ENCODE measurements around the gene LENG8.

Gene LENG8

DNA sequence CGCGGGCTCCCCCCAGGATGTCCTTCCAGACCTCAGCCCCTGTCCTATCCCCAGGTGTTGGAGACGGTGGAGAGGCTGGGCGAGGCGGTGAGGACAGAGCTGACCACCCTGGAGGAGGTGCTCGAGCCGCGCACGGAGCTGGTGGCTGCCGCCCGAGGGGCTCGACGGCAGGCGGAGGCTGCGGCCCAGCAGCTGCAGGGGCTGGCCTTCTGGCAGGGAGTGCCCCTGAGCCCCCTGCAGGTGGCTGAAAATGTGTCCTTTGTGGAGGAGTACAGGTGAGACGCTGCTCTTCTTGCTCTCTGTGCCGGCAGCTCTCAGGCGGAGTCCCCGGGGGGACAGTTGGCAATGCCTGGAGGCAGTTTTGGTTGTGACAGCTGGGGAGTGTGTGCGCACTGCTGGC is 26.9 kb upstream of the LENG8 start:
- in situ Hi-C loops (cut with MboI; ENCODE audit: low sequenced_read_pairs), result no loop called here

DNA sequence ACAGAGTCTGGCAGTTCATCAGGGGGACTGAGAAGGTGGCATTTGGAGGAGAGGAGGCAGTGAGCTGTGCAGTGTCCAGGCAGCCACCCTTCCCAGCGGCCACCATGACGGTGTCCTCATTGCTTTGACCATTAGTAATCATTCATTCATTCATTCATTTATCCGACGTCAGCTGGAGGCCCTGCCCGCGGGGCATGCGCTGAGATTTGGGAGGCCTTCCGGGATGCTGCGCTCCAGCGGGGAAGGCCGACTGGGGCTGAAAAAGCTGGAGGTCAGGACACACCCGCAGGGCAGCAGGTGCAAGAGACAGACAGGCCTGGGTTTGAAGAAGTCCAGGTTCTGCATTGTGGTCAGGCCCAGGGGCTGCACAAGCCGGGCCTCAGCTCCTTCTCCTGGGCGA is 24.8 kb upstream of the LENG8 start:
- in situ Hi-C loops (cut with MboI; ENCODE audit: low sequenced_read_pairs), result no loop called here

DNA sequence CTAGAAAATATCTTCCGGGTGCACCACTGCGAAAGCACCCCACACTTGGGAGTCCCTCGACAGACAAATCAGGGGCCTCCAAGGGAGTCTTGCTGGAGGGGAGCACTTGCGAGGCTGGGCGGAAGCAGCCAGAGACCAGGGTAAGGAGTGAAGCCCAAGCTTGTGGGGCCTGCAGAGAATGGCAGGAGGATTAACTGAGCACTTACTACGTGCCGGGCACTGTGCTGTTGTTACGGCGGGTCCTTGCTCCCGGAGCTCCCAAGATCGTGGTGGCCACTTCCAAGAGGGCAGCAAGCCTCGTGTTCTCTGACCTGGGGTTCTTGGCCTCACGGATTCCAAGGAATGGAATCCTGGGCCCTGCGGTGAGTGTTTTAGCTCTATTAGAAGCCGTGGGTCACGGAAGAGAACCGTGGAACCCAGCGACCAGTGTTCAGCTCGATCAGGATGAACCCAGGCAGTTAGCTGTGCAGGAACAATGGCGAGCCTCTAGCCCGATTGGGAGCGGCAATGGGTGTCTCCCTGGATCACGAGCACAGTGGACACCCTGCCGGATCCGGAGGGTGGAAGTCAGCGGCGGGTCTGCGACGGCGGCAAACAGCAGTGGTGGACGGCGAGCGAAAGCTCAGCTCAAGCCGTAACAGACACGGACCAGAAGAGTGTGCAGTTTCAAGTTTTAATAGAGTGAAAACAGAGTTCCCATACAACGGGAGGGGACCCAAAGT is 24.2 kb upstream of the LENG8 start:
- in situ Hi-C loops (cut with MboI; ENCODE audit: low sequenced_read_pairs), result no loop called here

DNA sequence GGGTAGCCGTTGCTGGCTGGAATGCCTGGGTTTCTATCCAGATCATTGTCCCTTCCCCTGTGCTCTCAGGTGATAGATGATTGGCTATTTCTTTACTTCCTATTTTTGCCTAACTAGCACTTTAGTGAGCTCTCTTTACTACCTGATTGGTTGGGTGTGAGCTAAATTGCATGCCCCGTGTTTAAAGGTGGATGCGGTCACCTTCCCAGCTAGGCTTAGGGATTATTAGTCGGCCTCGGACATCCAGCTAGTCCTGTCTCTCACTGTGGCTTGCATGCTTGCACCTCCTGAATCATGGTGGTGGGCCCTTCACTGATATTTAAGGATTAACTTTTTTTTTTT is 23.6 kb upstream of the LENG8 start:
- in situ Hi-C loops (cut with MboI; ENCODE audit: low sequenced_read_pairs), result no loop called here

DNA sequence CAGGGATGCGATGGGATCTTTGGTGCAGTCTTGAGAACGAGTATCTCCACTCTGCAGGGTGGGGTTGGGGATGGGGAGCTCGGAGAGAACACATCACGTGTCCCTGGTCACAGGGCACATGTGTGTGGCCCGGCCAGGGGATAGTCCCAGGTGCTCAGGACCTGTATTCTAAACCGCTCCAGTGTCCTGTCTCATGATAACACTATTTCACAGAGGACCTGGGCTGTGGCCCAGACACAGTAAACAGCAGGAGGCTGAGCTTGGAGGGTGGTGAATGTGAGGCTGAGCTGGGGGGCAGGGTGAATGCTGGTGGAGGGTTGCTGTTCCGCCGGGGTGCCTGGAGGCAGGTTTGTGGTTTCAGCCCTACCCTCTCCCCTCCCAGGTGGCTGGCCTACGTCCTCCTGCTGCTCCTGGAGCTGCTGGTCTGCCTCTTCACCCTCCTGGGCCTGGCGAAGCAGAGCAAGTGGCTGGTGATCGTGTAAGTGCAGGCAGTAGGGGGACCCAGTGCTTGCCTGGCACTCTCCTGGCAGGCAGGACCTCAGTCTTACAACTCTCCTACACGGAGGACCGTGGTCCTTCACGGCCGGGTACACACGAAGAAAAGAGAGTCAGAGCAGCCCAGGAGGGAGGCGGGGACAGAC is 22.6 kb upstream of the LENG8 start:
- in situ Hi-C loops (cut with MboI; ENCODE audit: low sequenced_read_pairs), result no loop called here

DNA sequence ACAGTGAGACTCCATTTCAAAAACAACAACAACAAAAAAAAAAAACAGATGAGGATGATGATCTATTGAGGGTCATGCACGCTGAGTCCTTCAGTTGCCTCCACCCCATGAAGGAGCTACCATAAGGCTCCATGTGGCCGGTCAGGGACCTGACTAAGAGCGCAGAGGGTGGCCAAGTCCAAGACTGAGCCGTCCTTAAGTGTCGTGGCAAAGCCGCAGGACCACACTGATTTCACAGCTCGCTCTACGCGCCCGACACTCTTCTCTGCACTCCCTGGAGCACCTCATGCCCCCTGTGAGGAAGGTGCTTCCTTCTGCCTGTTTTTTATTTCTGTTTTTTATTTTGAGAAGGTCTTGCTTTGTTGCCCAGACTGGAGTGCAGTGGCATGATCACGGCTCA is 21.4 kb upstream of the LENG8 start:
- in situ Hi-C loops (cut with MboI; ENCODE audit: low sequenced_read_pairs), result no loop called here

DNA sequence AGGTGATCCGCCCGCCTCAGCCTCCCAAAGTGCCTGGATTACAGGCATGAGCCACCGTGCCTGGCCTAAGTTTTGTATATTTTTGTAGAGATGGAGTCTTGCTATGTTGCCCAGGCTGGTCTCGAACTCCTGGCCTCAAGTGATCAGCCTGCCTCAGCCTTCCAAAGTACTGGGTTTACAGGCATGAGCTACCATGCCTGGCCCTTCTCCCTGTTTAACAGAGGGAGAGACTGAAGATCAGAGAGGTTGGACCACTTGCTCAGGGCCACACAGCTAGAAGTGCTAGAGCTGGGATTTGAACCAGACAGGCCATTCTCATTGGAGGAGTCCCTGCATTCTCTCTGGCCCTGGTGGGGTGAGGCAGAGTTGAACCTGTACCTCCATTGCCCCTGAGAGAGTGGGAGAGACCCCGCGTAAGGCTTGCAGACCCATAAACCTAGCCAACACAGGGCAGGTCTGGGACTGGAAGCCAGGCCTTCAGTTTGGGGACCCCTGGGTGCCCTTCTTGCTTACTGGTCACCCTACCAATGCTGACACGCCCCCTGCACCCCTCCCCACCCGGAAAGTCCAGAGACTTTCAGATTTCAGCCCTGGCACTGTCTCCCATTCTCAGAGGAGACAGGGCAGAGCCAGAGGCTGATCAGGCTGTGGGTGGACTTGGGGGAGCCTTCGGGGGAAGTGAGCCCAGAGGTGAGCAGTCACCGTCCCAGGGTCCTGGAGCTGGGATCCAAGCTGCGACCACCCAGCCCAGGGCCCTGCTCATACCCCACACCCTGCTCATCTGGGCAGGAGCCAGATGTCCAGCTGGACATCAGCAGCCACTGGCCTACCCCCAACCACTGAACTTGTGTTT is 20.4 kb upstream of the LENG8 start:
- in situ Hi-C loops (cut with MboI; ENCODE audit: low sequenced_read_pairs), result no loop called here

DNA sequence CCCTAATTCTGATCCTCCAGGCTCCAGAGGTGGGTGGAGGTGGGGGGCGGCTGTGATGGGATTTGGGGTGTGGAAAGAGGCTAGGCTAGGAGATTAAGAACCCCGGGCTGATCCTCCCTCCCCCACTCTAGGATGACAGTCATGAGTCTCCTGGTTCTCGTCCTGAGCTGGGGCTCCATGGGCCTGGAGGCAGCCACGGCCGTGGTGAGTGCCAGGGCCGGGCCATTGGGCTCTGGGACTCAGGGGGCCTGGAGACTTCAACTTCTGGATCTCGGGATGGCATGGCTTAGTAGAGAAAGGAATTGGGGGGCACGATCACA is 19.9 kb upstream of the LENG8 start:
- in situ Hi-C loops (cut with MboI; ENCODE audit: low sequenced_read_pairs), result no loop called here

DNA sequence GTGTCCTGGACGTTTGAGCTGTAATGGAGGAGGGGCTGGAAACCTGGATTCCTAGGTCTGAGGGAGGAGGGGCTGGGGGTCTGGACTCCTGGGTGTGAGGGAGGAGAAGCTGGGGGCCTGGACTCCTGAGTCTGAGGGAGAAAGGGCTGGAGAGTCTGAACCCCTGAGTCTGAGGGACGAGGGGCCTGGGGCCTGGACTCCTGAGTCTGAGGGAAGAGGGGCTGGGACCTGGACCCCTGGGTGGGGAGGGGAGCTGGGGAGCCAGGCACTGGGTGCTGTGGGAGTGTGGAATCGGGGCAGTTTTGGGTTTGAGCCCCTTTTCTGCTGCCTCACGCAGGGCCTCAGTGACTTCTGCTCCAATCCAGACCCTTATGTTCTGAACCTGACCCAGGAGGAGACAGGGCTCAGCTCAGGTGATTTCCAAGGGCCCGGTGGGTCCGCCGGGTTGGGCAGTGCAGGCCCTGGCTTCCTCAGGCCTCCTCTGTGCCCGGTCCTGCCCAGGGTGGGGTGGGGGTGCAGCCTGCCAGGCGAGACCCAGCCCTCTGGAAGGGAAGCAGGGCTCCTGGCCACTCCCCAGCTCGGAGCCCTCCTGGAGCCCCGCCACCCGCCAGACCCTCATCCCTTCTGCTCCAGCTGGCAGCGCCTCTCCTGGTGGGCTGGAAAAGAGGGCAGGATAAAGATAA is 19.3 kb upstream of the LENG8 start:
- in situ Hi-C loops (cut with MboI; ENCODE audit: low sequenced_read_pairs), result no loop called here

DNA sequence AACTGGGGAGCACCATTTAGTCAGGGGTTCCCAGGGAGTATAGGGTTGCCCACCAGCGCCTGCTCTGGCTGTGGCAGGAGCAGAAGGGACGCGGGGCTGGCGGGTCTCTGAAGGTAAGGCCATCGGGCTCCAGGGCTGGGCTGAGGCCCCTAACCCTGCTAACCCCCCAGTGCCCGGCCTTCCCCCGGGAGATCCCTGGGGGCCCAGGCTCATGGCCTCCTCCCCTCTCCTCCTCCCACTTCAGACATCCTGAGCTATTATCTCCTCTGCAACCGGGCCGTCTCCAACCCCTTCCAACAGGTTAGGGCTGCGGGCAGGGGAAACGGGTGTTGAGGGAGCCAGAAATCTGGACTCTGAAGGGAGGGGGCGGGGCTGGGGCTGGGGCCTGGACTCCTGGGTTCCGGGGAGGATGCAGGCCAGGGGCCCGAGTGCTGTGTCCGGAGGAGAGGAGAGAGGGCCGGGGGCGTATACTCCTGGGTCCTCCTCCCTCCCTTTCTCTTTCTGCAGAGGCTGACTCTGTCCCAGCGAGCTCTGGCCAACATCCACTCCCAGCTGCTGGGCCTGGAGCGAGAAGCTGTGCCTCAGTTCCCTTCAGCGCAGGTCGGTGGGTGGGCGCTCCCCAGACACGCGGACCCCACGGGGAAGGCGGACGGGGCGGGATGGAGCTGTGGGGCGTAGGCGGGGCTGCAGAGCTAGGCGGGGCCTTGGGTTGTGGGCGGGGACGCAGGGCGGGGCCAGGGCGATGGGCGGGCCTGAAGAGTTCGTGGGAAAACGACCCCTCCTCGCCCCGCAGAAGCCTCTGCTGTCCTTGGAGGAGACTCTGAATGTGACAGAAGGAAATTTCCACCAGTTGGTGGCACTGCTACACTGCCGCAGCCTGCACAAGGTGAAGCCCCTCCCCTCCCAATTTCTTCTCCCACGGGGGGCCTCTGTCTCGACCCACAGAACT is 18.4 kb upstream of the LENG8 start:
- in situ Hi-C loops (cut with MboI; ENCODE audit: low sequenced_read_pairs), result no loop called here

DNA sequence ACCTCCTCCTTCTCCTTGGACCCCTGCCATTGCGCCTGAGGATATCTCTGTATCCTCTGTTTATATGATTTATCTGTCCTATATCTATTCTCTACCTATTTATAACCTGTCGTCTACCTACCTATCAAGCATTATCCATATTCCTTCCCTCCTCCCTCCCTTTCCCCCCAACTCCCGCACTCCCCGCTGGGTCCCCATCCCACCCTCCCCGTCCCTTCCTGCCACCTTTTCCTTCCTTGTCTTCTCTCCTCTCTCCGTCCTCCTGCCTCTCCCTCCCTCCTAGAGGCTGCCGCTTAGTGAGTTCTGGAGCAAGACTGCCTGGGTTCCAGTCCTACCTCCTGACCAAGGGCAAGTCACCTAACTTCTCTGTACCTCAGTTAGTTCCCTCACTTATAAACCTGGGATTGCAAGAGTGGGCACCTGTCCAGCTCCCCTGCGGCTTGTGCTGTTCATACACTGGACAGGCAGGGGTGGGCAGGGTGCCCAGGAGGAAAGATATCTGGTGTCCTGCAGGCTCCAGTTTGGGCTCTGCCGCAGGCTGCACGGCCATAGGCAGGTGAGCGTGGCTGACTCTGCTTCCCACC is 17.7 kb upstream of the LENG8 start:
- in situ Hi-C loops (cut with MboI; ENCODE audit: low sequenced_read_pairs), result no loop called here

DNA sequence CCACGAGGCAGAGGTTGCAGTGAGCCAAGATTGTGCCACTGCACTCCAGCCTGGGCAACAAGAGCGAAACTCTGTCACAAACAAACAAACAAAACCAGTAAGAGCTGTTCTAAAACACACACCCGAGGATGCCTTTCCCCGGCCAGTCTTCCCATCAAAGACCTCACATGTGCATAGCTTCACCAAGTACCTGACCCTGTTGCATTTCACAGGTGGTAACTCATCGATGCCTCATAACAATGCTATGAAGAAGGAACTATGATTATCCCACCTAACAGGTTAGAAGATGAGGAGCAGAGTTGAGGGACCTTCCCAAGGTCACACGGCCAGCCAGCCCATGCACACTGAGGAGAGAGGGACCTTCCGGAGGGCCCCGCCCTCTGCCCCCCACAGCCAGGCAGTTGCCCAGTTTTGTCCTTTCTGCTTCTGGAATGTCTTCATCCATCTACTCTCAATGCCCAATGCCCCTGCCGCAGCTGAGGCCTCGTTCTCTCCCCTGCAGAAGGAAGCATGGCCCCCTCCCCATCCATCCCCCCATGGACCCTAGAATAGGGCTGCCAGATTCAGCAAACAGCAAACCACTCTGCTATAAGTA is 16.8 kb upstream of the LENG8 start:
- in situ Hi-C loops (cut with MboI; ENCODE audit: low sequenced_read_pairs), result no loop called here

DNA sequence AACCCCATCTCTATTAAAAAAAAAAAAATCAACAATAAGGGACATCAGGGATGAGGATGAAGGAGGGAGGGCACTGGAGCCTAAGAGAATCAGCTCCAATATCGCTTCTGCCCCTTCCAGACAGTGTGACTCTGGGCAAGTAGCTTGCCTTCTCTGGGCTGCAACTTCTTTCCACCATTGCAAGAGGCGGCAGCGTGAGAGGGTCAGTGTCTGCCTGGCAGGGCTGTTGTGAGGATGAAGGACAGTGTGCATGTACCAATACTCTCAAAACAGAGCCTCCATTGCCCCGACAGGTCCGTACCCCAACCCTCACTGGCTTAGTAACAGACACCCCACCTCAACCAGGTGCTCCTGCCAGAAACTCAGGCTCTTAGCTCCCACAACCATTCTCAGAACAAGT is 15.3 kb upstream of the LENG8 start:
- in situ Hi-C loops (cut with MboI; ENCODE audit: low sequenced_read_pairs), result no loop called here

DNA sequence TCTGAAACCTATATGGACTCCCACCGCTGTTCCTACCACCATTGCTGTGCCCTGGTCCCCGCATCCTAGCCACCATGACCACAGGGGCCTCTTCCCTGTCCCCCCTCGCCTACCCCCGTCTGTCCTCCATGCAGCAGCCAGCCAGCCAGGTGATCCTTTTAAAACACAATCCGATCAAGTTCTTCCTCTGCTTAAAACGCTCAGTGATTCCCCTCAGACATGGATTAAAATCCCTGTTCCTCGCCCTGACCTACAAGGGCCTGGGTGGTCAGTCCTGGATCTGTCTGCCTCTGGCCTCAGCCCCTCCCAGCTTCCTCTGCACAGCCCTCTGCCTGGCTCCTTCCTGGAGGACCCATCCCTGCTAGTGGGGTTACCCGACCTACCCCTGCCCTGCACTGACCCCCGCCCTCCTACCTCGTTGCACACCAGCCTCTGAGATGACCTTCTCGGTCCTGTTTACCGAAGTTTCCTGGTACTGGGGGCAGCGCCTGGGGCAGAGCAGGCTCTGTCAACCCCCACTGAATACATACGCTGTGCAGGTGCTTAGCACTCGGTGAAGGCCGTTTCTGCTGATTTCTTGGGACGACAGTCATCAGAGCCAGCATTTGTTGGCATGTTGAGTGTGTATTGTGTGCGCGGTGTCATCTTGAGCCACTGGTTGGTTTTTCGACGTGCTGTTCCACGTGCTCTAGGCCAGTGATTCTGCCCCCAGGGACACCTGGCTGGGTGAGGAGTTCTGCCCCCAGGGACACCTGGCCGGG is 14.7 kb upstream of the LENG8 start:
- in situ Hi-C loops (cut with MboI; ENCODE audit: low sequenced_read_pairs), result no loop called here

DNA sequence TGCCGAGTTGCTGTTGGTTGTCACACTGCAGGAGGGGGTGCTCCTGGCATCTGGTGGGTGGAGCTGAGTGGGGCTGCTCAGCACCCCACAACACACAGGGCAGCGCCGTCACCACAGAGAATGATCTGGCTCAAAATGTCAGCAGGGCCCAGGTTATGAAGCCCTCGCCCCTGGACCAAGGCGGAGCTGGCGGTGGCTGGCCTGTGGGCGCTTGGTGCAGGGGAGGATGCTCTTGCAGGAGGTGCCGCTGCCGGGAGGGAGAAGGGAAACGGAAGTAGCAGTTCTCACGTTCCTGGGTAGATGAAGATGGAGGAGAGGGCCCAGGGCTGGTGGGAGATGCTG is 14.2 kb upstream of the LENG8 start:
- in situ Hi-C loops (cut with MboI; ENCODE audit: low sequenced_read_pairs), result no loop called here

DNA sequence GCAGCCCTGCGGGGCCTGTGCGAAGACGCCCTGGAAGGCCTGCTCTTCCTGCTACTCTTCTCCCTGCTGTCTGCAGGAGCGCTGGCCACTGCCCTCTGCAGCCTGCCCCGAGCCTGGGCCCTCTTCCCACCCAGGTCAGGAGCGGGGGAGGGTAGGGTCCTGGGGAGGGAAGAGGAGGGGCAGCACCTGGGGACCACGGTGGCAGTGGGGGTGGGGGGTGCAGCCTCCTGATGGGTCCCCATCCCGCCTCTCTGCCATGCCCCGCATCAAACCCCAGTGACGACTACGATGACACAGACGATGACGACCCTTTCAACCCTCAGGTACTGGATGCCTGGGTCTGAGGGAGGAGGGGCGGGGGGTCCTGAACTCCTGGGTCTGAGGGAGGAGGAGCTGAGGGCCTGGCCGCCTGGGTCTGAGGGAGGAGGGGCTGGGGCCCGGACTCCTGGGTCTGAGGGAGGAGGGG is 13.4 kb upstream of the LENG8 start:
- in situ Hi-C loops (cut with MboI; ENCODE audit: low sequenced_read_pairs), result no loop called here

DNA sequence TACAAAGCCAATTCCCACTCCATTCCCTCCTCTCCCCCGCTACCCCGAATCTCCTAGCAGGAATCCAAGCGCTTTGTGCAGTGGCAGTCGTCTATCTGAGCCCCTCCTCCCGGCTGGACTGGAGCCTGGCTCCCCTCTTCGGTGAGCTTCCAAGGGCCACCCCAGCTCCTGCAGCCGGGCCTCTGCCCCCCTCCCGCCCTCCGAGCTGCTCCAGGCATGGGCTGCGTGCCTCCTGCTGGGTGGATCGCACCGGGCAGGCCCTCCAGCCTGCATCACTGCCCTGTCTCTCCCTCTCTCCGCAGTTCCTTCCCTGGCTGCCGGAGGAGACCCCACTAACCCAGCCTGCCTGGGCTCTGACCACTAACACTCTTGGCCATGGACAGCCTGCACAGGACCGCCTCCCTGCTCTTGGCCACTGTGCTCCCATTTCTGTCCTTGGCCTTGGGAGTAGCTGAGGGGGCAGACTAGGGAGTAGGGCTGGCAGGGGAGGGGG is 12.9 kb upstream of the LENG8 start:
- in situ Hi-C loops (cut with MboI; ENCODE audit: low sequenced_read_pairs), result no loop called here

DNA sequence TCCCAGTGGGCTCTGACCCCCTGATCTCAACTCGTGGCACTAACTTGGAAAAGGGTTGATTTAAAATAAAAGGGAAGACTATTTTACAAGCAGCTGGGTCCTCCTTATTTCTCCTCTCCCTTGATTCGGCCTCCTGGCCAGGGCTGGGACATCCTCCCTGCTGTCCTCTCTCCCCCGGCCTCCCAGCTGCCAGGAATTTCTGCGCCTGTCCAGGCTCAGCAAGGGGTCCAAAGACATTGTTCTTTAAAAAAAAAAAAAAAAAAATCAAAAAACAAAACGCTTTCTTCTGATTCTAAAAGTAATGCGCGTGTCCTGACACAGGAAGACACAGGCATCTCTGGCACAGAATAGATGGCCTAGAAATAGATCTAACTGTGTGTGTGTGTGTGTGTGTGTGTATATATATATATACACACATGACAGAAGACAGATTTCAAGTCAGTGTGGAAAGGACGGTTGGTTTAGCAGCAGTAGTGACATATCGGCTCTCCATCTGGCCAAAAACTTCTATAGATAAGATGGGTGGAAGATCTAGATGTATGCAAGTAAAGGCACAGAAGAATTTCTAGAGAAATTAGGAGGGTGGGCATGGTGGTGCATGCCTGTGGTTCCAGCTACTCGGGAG is 12.3 kb upstream of the LENG8 start:
- in situ Hi-C loops (cut with MboI; ENCODE audit: low sequenced_read_pairs), result no loop called here
